ENCODE measurements around the gene RUFY3. TPM values are rescaled to one million over a fixed set of nuclear protein-coding genes. Genes with fewer than 3 reads are reported as not detected.

Gene RUFY3, protein sequence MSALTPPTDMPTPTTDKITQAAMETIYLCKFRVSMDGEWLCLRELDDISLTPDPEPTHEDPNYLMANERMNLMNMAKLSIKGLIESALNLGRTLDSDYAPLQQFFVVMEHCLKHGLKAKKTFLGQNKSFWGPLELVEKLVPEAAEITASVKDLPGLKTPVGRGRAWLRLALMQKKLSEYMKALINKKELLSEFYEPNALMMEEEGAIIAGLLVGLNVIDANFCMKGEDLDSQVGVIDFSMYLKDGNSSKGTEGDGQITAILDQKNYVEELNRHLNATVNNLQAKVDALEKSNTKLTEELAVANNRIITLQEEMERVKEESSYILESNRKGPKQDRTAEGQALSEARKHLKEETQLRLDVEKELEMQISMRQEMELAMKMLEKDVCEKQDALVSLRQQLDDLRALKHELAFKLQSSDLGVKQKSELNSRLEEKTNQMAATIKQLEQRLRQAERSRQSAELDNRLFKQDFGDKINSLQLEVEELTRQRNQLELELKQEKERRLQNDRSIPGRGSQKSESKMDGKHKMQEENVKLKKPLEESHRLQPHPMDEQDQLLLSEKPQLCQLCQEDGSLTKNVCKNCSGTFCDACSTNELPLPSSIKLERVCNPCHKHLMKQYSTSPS
- polyA plus RNA-seq (2011; rRNA removed) = 17.7 and 20.8 TPM in 2 replicates
- polyA plus RNA-seq (2012; cell fraction: cytosol; rRNA removed) = 4.0 and 5.1 TPM in 2 replicates
- 5.9 and 7.1 TPM in 2 replicates for polyA plus RNA-seq (2012; cell fraction: nucleus; rRNA removed)
- polyA plus RNA-seq (2017; fragmentation: RNase III; extraction: RNeasy Plus Mini Kit Qiagen cat#74134 plus additional on column Dnase treatment) = 8.1 to 8.7 TPM (median 8.1 TPM) in 3 replicates
- 7.4 and 11.2 TPM in 2 replicates for polyA minus RNA-seq (2011; rRNA and poly(A)+ RNA removed)

GRCh38 chr4:70721747-70722146 lies at the start of gene RUFY3:
RUFY3 (plus strand) TSS chr4:70721964; CDS start chr4:70722574, 610 bp downstream.
- ChIA-PET POLR2A (interaction anchor here (0.9 to 1.4 kb wide), 2 partner anchors 16 to 28 kb away, joined by 3 to 7 read pairs; no protein-coding TSS in a partner anchor), CTCF (interaction anchor here (0.6 to 0.7 kb wide), 2 partner anchors 15 to 127 kb away, joined by 3 to 4 read pairs; no protein-coding TSS in a partner anchor)
- ATAC-seq (peak; percentile 59 to 65; a peak in 5 of 6 replicates), DNase-seq (ENCODE audit: low read depth in 1 of 2, low spot score in 1 of 2) (no peak), FAIRE-seq (no peak)
- H3K9me3 ChIP-seq = no peaks in the 10 kb centered on the region
- no peak for TF ChIP-seq CBX8 (IDR thresholded peaks at IDR 0.05)
- TF ChIP-seq ZFP36 (IDR thresholded peaks at IDR 0.05; ENCODE audit: borderline replicate concordance, partially characterized antibody) = no peak
- no peak for TF ChIP-seq SREBF2 (IDR thresholded peaks at IDR 0.05)
- TF ChIP-seq FOSB (CRISPR knock-in tag; IDR thresholded peaks at IDR 0.05) = no peak
- TF ChIP-seq CEBPB (IDR thresholded peaks at IDR 0.05) = no peak
- no peak for TF ChIP-seq JUNB (IDR thresholded peaks at IDR 0.05)
- no peak for TF ChIP-seq EHF (CRISPR knock-in tag; IDR thresholded peaks at IDR 0.05)
- TF ChIP-seq MAFK (IDR thresholded peaks at IDR 0.05; ENCODE audit: partially characterized antibody) = no peak
- no peak for TF ChIP-seq RFX5 (IDR thresholded peaks at IDR 0.05)
- no peak for TF ChIP-seq BHLHE40 (IDR thresholded peaks at IDR 0.05; ENCODE audit: low read depth, low read length)
- TF ChIP-seq NR3C1 (IDR thresholded peaks at IDR 0.05) = no peak
- no peak for TF ChIP-seq CHD2 (IDR thresholded peaks at IDR 0.05; ENCODE audit: low read length, partially characterized antibody)
- no peak for TF ChIP-seq RARB (CRISPR knock-in tag; IDR thresholded peaks at IDR 0.05)
- TF ChIP-seq, protein P1, sequence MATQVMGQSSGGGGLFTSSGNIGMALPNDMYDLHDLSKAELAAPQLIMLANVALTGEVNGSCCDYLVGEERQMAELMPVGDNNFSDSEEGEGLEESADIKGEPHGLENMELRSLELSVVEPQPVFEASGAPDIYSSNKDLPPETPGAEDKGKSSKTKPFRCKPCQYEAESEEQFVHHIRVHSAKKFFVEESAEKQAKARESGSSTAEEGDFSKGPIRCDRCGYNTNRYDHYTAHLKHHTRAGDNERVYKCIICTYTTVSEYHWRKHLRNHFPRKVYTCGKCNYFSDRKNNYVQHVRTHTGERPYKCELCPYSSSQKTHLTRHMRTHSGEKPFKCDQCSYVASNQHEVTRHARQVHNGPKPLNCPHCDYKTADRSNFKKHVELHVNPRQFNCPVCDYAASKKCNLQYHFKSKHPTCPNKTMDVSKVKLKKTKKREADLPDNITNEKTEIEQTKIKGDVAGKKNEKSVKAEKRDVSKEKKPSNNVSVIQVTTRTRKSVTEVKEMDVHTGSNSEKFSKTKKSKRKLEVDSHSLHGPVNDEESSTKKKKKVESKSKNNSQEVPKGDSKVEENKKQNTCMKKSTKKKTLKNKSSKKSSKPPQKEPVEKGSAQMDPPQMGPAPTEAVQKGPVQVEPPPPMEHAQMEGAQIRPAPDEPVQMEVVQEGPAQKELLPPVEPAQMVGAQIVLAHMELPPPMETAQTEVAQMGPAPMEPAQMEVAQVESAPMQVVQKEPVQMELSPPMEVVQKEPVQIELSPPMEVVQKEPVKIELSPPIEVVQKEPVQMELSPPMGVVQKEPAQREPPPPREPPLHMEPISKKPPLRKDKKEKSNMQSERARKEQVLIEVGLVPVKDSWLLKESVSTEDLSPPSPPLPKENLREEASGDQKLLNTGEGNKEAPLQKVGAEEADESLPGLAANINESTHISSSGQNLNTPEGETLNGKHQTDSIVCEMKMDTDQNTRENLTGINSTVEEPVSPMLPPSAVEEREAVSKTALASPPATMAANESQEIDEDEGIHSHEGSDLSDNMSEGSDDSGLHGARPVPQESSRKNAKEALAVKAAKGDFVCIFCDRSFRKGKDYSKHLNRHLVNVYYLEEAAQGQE (IDR thresholded peaks at IDR 0.05) = no peak
- 0 out of 6 replicates have a peak within 1 kb of the TSS, but pooled peaks of 1 of the 2 experiments have one; percentile 32 for H3K27ac ChIP-seq
- H3K4me2 ChIP-seq = peak within 1 kb of the TSS; percentile 21
- no peak within 1 kb of the TSS for H3K4me3 ChIP-seq
- H3K4me1 ChIP-seq = peaks cover 12% of the 10 kb centered on the region
- WGBS (ENCODE audit: missing lambda C conversion rate) = 68% methylated on average over 3 of the region's 3 CpGs

- Histone ChIP-seq H3K27ac (no peak overlapping the region), H3K4me3 (no peak overlapping the region), H3K4me1 (peaks cover 26% of the 10 kb centered on the region), H3K9me3 (no peaks in the 10 kb centered on the region), H3K4me2 (no peak overlapping the region)
- no peak for FAIRE-seq
- ATAC-seq = no peak
- DNase-seq (ENCODE audit: low read depth in 1 of 2, low spot score in 1 of 2) = no peak
- TF ChIP-seq CHD2 (IDR thresholded peaks at IDR 0.05; ENCODE audit: low read length, partially characterized antibody) (no peak), JUN (IDR thresholded peaks at IDR 0.05) (no peak), NFE2L2 (conservative IDR thresholded peaks at IDR 0.05; ENCODE audit: low read length) (no peak)
- TF ChIP-seq, protein P2, sequence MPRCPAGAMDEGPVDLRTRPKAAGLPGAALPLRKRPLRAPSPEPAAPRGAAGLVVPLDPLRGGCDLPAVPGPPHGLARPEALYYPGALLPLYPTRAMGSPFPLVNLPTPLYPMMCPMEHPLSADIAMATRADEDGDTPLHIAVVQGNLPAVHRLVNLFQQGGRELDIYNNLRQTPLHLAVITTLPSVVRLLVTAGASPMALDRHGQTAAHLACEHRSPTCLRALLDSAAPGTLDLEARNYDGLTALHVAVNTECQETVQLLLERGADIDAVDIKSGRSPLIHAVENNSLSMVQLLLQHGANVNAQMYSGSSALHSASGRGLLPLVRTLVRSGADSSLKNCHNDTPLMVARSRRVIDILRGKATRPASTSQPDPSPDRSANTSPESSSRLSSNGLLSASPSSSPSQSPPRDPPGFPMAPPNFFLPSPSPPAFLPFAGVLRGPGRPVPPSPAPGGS (IDR thresholded peaks at IDR 0.05) = no peak
- ChIA-PET CTCF (interaction anchor here (1.0 kb wide), 1 partner anchor 22 kb away, joined by 4 read pairs; no protein-coding TSS in a partner anchor), POLR2A (no interaction called here)
Measured at GRCh38 chr4:70674191-70674590, 47.6 kb upstream of the RUFY3 start.
